Muscle of arm (tissue), 14 donors: ENCODE results near the gene FOXF1. TPM values are rescaled to one million over a fixed set of nuclear protein-coding genes. Genes with fewer than 3 reads are reported as not detected.

ENCODE experiments used
- DNase-seq: peaks from one replicate; pipeline ENCODE4 v3.0.0-alpha.2; 2013
- long read RNA-seq, 11 donors: transcript quantifications; one replicate each; lab custom pipeline, GENCODE V29; 2026
- polyA plus RNA-seq, 12 donors: library from polyadenylated mRNA; unstranded; fragments of 120-200 nt; gene quantifications; one replicate each; pipeline ENCODE4 v1.2.1, GENCODE V29; 2013; ENCODE audit not compliant: insufficient read length in 12 of 12

The FOXF1 gene
- polyA plus RNA-seq, result 1 to 10 TPM in 1 of 12 donors, under 1 TPM in 5, not detected in 6; 0.05 to 5.9 (median 0.07) TPM
- long read RNA-seq, donor 1, transcript FOXF1-201 (2 exons, 3,516 nt), result major isoform, 36 of 147 reads
- long read RNA-seq, donor 1, partial matches to known transcripts, result 111 of 147 reads
- long read RNA-seq, donor 1, other reads (novel, unspliced or antisense), result 0 of 147 reads
- long read RNA-seq, donor 2, result 0 reads
- long read RNA-seq, donor 3, partial matches to known transcripts, result 0 of 1 reads
- long read RNA-seq, donor 3, other reads (novel, unspliced or antisense), result 0 of 1 reads
- long read RNA-seq, donor 4, result 0 reads
- long read RNA-seq, donor 5, partial matches to known transcripts, result 0 of 2 reads
- long read RNA-seq, donor 5, other reads (novel, unspliced or antisense), result 0 of 2 reads
- long read RNA-seq, donor 6, result 0 reads
- long read RNA-seq, donor 7, result 0 reads
- long read RNA-seq, donor 8, result 0 reads
- long read RNA-seq, donor 9, result 0 reads
- long read RNA-seq, donor 10, result 0 reads
- long read RNA-seq, donor 11, result 0 reads

DNA sequence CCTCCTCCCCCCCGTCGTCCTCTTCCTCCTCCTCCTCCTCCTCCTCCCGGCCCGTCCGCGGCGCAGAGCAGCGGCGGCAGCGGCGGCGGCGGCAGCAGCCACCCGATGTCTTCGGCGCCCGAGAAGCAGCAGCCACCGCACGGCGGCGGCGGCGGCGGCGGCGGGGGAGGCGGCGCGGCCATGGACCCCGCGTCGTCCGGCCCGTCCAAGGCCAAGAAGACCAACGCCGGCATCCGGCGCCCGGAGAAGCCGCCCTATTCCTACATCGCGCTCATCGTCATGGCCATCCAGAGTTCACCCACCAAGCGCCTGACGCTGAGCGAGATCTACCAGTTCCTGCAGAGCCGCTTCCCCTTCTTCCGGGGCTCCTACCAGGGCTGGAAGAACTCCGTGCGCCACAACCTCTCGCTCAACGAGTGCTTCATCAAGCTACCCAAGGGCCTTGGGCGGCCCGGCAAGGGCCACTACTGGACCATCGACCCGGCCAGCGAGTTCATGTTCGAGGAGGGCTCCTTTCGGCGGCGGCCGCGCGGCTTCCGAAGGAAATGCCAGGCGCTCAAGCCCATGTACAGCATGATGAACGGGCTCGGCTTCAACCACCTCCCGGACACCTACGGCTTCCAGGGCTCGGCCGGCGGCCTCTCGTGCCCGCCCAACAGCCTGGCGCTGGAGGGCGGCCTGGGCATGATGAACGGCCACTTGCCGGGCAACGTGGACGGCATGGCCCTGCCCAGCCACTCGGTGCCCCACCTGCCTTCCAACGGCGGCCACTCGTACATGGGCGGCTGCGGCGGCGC is at the start of gene FOXF1:
FOXF1 (plus strand) TSS at position 63 of the 797 bp plus-strand sequence; CDS start at position 106, 43 bp downstream.
- no peak for DNase-seq

DNA sequence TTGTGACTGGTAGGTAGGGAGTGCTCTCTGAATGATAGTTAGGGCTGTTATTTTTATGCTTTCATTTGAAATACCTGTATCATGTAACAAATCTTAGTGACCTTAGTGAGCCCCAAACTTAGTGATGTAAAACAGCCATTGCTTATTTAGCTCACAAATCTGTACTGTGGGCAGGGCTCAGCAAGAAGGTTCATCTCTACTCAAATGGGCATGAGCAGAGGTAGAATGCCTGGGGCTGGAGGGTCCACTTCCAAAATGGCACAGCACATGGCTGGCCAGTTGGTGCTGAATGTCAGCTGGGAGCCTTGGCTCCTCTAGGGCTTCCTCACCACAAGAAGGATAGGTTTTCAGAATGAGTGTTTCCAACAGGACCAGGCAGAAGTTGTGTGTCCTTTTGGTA is 49.3 kb upstream of the FOXF1 start:
- DNase-seq, result no peak

DNA sequence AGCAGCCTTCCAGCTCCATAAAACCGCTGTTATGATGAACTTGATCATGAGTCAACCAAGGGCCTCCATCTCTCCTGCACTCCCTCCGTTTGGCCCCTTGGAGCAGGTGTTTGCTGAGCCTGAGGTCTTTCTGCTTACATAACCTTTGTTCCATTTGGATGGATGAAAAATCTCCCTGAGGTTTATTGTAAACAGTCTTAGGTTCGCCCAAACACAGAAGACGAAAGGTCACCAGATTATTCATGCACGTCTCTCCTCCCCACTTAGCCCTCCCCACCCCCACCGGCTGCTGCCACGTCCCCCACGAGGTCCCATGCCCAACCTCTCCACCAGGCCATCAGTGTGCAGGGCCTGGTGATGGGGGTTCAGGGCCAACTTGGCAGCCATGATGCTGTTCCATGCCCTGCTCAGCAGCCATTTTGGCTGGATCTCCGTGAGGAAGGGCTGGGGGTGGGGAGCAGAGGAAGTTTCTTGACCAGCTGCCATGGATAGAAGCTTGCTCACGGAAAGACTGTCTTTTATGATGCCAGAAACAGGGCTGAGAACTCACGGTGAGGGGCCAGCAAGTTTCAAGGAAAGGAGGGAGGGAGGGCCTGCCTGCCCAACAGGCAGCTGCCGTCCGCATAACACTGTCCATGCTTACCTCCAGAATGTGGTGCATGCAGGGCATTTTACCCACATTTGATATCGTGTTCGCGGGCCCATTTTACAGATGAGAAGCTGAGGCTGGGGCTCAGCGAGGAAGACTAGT is 47.8 kb upstream of the FOXF1 start:
- no peak for DNase-seq

DNA sequence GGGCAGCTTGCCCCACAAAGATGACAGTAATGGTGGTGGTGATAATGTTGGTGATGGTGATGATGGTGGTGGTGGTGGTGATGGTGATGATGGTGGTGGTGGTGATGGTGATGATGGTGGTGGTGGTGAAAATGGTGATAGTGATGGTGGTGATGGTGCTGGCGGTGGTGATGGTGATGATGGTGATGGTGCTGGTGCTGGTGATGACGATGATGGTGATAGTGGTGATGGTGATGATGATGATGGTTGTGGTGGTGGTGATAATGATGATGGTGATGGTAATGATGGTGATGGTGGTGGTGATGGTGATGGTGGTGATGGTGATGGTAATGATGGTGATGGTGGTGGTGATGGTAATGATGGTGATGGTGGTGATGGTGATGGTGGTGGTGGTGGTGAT is 46.3 kb upstream of the FOXF1 start:
- DNase-seq, result no peak

DNA sequence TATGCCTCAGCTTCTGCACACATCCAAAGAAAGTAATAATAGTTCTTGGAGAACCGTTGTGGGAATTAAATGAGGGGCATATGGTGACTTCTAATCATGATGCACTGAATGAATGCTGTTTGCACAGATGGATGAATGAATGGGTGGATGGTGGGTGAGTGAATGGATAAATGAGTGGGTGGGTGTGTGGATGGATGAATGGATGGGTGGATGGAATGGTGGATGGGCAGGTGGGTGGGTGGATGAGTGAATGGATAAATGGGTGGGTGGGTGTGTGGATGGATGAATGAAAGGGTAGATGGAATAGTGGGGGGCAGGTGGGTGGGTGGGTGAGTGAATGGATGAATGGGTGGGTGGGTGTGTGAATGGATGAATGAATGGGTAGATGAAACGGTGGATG is 44.9 kb upstream of the FOXF1 start:
- no peak for DNase-seq

DNA sequence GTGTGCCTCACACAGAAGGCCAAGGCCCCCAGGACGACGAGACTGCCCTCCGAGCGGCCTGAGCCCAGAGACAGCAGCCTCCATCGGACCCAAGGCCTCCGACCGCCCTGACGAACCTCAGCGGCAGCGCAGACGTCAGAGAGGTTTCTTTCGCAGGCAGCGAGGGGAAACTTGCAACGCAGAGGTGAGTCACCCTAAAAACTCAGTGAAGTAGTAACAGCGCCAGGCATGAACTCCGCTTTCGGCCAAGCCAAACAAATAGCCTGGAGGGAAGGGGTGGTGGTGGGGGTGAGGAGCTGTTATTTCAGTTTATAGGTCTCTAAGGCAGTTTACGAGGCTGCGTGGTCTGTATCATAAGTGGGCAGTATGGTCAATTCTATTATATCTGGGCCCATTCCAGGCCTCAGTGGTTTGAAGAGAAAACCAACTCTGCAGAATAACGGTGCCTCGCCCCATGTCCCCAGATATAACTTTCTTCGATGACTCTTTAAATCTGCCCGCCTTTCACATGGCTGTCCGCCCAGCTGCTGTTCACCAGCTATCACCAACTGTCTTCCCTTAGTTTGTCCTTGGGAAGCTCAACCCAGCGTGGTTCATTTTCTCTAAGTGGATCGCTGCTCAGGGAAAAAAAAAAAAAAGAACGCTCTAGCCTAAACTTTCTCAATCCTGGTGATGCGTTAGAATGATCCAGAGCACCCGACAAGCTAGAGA is 43.5 kb upstream of the FOXF1 start:
- no peak for DNase-seq

DNA sequence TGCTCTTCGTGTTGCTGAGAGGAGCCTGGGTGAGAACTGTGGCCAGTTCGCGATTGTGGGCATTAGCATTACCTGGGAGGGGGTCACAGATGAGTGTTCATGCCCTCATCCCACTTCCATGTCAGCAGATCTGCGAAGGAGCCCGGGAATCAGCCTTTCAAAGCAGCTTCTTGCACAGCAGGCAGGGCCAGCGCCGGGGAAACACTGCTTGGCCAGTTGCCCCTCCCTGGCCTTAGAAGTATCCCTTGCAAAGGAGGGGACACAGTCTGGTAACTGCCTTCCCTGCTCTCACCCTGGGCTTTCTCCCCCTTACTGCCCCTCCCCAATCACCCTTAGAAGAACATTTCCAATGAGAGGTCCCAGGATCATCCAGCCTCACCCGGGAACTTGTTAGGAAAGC is 42.8 kb upstream of the FOXF1 start:
- DNase-seq, result no peak

DNA sequence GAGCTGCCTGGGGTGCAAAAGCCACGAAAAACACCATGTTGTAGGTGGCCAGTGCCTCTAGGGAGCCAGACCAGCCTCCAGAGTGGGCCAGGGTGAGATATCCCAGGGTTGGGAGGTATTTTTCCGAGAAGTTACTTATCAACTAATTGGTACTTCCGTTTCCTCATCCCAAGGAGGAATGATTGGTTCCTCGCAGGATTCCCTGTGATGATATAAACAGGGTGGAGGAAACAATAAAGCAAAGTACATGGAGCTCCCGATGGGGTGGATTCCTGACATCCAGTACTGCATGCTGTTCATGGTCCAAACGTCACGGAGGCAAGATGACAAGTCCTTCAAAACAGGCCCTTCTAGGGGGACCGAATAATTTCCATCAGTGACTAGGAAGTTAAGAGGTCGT is 39.4 kb upstream of the FOXF1 start:
- no peak for DNase-seq

DNA sequence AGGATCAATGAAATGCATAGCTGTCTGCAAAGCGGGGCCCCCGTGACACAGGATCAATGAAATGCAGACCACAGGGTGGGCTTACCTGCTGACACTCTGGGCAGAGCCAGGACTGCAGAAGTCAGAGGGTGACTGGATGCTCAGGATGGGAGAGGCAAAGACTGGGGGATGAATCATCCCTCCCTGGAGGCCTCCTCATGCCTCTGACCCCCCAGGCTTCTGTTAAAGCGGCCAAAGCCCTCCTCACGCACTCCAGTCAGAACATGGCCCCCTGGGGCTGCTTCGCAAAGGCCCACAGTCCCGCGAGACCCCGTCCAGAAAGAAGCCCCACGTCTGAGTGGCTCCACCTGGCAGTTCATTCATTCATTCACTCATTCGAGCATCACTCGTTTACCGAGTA is 38.4 kb upstream of the FOXF1 start:
- DNase-seq, result no peak

DNA sequence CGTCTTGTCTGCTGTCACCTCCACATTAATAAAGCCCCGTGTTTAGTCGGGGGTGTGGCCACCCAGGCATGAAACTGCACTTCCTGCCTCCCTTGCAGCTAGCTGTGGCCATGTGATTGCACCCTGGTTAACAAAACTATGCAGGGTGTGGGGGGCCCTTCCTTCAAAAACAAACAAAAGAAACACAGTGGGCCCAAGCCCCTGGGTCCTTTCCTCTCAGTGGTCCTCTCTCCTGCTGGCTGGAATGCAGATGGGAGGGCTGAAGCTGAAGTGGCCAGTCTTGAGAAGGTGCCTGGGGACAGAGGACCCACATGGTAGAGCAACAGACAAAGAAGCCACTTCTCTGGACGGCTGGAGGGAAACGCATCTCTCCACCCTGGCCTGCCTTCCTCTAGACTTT is 38.0 kb upstream of the FOXF1 start:
- no peak for DNase-seq

DNA sequence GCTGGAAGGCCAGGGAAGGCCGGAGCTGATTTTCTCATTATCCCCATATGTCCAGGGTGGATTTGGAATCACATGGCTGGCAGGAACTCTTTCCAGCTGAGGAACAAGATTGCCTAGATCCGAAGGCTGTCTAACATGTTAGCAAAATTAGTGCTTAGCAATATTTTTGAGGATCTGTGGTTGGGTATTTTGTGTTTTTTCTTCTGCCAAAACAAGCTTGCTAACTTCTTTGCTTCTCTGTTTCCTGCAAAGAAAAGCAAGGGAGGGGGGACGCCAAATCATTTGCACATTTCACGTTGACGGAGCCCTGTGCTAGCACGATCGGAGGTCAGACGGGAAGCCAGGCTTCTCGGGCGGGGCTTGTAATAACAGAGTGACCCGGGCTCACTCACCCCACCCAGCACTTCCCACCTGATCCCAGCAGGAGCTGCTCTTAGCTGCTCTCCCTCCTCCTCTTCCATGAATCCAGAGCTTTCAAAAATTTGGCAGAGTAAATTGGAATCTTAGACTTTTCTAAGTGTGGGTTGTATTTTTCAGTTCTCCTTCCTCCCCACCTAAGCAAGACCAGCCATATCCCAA is 33.3 kb upstream of the FOXF1 start:
- DNase-seq, result no peak

DNA sequence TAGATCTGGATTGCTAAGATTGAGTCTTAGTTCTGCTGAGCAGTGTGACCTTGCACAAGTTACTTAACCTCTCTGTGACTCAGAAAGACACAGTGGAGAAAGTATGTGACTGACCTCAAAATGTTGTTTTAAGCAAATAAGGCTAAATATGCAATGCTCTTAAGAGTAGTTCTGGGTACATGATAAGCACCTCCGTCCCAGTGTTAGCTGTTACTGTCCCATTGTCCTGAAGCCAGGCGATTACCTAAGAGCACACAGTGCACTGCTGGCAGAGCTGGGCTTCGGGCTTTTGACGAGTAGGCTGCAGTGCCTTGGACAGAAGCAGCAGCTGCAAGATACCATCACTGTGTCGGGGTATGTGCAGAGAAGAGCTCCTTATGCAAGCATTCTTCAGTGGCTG is 32.7 kb upstream of the FOXF1 start:
- DNase-seq, result no peak

DNA sequence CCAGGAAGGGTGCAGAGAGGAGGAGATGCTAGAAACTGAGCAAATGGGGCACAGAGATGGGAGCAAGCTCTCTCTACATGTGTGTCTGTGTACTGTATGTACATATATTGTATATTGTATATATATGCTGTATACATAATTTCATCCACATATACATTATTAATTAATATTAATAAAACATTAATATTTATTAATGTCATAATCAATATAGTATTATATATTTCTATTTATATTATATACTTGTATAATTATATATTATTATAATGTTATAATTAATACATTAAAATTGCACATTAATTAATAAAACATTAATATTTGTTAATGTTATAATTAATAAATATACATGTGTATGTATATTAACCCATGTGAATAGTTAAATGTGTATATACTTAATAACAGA is 31.5 kb upstream of the FOXF1 start:
- no peak for DNase-seq

DNA sequence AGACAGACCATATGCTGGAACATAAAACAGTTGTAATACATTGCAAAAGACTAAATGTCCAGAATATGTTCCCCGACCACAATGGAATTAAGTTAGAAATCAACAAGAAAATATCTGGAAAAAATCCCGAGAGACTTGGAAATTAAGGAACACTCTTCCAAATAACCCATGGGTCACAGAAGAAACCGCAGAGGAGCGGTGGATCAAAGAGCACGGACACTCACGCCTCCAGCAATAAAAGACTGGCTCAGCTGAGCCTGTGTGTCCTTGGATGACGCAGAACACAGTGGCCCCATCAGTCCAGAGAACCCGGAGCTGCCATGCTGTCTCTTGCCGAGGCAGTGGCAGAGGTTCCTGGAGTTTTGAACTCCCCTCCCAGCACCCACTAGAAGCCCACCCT is 30.9 kb upstream of the FOXF1 start:
- no peak for DNase-seq

DNA sequence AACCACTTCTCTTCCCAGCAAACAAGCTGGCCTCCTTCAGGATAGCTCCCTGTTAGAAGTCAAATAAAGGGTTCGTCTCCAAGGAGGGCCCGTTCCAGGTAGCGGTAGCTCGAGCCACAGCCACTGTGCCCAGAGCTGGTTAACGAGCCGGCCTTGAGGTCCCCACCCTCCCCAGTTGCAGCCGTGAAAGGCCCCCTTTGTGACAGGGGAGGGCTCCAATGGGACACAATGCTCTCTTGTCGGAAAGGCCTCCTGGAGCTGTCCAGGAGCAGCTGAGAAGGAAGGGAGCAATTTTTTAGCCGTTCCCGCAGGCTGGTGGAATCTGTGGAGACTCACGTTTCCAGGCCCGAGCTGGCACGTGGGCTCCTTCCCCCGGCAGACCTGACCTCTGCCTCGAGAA is 29.9 kb upstream of the FOXF1 start:
- DNase-seq, result no peak

DNA sequence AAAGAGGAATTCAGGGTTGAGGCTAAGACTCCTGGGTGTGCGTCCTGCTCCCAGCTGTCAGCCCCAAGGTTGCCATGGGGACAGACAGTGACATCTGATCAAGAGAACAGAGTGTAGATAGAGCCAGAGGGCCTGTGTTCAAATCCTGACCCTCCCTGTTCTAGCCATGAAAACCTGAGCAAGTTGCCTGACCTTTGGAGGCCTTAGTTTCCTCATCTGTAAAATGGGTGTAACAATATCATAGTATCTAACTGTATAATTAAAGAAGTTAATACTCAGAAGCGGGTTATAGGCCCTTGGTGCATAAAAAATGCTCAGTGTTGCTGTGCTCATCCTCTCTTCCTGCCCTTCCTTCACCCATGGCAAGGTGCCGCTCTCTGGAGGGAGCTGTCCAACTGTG is 28.7 kb upstream of the FOXF1 start:
- DNase-seq, result no peak

DNA sequence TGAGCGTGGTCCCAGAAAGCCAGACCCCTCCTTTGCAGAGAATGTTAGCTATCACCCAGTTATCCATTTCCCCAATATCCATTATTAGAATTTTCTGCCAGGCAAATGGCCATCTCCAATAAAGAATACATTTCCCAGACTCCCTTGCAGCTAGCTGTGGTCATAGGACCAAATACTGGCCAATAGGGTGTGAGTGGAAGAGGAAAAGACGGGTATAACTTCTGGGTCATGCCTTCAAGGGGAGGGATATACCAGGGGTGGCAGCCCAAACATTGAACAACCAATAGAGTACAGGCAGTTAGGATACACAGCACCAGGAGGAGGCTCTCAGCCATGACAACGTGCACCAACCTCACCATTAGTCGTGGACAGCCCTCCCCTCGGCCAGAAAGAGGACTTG is 26.1 kb upstream of the FOXF1 start:
- no peak for DNase-seq

DNA sequence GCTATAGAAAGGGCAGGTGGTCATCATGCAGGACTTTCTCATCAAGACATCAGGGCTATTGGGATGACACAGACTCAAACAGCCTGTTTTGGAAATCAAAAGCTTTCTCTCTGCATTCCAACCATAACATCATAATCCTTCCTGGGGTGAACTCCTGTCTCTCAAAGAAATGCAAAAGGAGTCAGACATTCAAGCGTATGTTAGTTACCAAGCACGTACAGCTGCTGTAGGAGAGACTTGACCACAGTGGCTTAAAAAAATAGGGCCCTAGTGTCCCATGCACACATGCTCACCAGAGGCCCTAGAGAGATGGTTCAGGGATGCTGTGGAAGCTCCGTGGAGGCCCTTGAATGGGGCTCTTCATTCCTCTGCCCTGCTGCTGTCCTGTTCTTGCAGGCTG is 24.6 kb upstream of the FOXF1 start:
- no peak for DNase-seq

DNA sequence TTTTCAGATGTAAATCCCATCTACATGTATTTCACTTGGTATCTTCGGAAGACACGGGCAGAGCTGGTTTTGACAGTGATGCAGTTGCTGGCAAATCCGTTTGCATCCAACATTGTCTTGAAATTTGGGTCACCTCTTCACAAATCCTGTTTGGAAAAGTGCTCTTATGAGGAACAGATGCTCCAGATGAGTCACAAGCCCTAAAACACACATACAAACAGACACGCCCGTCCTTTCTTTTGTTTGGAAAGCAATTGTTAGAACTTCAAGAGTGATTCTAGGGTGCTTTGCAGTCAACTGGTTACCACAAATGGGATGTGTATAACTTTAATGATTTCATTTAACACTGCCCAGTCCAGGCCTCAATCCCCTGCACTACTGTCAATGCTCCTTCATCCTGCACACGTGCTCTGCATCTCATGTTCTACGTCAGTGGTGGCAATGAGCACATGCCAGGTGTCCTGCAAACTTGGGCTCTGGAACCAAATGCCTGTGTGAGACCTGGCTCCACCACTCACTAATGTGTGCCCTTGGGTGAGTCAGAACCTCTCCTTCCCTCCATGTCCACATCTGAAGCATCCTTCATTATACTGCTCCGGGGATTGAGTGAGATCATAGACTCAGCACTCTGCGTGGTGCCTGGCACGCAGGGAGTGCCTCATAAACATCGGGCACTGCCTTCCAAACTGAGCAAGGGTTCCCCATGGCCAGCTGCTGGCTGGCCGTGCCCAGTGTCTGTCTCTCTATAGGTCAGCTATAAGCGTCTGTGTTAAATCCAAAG is 19.3 kb upstream of the FOXF1 start:
- no peak for DNase-seq

DNA sequence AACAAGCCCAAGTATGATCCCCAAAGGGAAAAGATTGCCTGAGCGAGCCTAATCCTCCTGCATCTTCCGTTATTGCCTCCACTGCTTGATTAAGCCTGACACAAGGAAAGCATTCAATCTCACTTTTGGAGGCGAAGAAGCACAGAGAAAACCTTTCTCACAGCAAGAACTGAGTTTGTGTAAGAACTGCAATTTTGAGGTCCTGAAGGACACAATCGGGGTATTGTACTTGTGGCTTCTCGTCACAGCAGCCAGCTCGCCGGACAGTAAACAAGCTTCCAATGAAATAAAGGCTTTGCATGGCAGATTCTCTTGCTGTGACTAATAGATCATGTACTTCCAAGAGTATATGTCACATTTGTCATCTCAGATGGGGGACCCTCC is 18.7 kb upstream of the FOXF1 start:
- no peak for DNase-seq
